ENCODE measurements around the gene HSPA12A. TPM values are rescaled to one million over a fixed set of nuclear protein-coding genes. Genes with fewer than 3 reads are reported as not detected.

The HSPA12A gene
- total RNA-seq, 1 experiment from 2014 or later, result 9.0 TPM

DNA sequence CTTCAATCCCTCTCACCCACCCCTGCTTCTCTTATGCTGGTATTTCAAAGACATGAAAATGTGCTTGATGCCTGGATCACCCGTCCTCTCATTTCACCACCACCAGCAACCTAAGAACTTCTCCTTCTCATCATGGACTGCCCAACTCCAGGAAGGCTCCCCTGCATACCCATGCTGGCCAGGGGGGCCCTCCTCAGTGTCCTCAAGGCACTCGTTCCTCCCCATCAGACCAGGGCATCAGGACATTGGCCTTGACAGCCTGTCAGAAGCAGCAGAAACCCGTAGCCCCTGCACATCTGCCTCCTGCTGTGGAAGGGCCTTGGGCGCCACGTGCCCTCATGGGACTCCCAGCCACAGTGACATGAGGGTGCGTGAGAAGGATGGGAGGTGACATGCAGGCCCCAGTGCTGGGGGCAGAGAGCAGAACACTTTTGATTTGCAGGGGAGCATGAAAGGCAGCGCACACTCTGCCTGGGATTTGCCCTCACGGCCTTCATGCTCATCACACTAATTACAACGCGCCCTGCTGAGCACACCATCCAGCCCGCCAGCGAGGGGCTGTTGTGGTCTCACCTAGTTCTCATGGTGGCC is 1.9 kb upstream of the HSPA12A start:
- 0 out of 2 replicates have a peak, but pooled peaks cover 5% of the 10 kb centered on the region for H3K36me3 ChIP-seq
- H3K27me3 ChIP-seq (replicated peaks), result peaks cover 13% of the 10 kb centered on the region
- H3K9me3 ChIP-seq (replicated peaks), result no peaks in the 10 kb centered on the region; the same call in 1 of the 2 replicates

DNA sequence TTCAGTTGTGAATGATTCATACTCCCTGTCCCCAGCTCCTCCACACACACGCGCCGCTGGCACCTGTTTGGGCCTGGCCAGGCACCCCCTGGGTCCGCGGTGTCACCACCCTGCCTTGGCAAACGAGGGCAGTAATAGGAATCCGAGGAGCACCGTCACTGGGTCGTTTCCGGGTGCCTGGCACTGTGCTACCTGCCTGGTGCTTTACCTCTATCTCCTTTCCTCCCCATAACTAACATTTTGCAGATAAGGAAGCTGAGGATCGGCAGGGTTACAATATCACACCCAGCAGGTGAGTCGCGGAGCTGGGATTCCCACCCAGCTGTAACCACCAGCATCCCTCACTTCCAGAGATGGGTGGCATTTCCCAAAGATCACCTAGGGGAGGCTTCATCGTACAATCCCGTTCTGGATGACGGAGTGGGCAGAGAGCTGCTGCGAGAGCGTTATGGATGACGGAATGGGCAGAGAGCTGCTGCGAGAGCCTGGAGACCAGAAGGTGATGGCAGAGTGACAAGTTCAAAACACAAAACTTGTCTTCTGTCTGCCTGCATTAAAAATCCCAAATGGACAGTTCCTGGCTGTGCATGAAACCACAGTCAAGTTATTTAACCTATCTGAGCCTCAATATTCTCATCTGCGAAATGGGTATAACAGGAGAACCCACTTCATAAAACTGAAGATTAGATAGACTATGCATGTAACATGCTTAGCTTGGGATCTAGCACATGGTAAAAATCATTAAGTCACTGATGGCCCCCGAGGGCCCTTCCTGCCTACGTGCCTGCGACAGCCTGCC is 1.1 kb upstream of the HSPA12A start:
- Histone ChIP-seq H3K27me3 (replicated peaks) (peaks cover 13% of the 10 kb centered on the region), H3K36me3 (0 out of 2 replicates have a peak, but pooled peaks cover 5% of the 10 kb centered on the region), H3K4me1 (replicated peaks) (peaks cover 22% of the 10 kb centered on the region), H3K4me3 (peak overlapping the region; percentile 93), H3K9me3 (replicated peaks) (no peaks in the 10 kb centered on the region; the same call in 1 of the 2 replicates), H3K27ac (no peak overlapping the region)
- no peak for DNase-seq (ENCODE audit: low read depth in 1 of 2, low spot score in 2 of 2)

More for the DNA sequence above, 1.9 kb upstream of the HSPA12A start:
- H3K4me1 ChIP-seq (replicated peaks), result peaks cover 22% of the 10 kb centered on the region
- DNase-seq (ENCODE audit: low read depth in 1 of 2, low spot score in 2 of 2), result no peak
- H3K4me3 ChIP-seq, result no peak overlapping the region
- no peak overlapping the region for H3K27ac ChIP-seq

DNA sequence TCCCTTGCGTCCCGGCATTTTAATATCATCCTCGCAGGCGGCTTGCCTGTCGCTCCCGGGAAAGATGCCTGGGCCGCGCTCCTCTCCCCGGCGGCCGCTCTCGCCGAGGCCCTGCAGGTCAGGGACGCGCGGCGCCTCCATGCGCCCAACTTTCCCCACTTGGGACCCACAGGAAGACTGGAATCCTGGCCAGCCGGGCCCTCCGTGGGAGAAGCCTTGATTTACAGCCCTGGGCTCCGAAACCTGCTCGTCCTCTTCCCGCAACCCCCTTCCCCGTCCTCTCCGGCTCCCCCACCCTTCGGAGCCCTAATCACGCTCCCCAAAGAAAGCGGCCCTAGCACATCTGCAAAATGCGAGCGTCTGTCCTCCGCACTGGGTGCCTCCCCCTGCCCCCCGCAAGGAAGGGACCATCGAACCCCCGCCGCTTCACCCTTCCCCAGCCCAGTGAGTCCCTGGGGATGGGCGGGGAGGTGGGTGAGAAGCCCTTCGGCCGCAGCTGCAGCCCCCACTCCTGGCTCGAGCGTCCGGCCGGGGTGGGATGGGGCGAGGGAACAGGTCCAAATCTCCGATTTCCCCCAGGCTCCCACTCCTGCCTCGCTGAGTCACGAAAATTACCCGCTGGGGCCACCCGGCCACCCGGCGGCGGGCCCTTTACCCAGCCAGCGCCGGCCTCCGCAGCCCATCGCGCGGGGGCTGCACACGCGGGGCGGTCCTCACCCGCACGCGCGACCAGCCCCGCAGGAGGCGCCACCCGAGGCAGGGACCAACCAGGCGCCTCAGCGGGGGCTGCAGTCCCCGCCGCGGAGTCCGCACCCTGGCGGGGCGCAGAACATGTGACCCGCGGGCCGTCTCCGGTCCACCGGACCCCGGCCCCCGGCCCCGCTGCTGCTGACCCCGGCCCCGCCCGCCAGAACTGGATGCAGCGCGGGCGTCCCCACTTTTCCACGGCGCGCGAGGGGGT is 695 bp downstream of the HSPA12A start:
- no peaks in the 10 kb centered on the region; the same call in 1 of the 2 replicates for H3K9me3 ChIP-seq (replicated peaks)
- H3K27me3 ChIP-seq (replicated peaks), result peaks cover 13% of the 10 kb centered on the region
- H3K4me3 ChIP-seq, result peak overlapping the region; percentile 93
- peaks cover 22% of the 10 kb centered on the region for H3K4me1 ChIP-seq (replicated peaks)
- H3K27ac ChIP-seq, result no peak overlapping the region
- H3K36me3 ChIP-seq, result 0 out of 2 replicates have a peak, but pooled peaks cover 5% of the 10 kb centered on the region
- peak in 1 of 2 experiments; percentile 42 for DNase-seq (ENCODE audit: low read depth in 1 of 2, low spot score in 2 of 2)

DNA sequence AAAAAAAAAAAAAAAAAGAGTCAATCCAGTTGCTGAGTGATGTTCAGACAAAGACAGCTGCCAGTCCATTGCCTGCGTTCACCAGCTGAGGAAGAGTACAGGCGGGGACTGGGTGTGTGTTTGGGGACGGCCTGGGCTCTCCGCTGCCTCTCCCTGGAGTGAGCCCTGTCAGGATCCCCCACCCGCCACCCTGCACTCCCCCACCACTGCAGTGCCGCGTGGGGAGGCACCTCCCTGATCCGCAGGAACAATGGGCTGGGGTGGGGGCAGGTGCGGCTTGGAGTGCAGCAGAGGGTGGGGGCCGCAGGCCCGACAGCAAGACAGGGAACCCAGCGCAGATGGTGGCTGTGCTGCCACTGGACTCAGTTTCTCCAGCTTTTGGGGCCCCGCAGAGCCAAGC is 1.4 kb downstream of the HSPA12A start:
- Histone ChIP-seq H3K9me3 (replicated peaks) (no peaks in the 10 kb centered on the region; the same call in 1 of the 2 replicates), H3K4me3 (peak overlapping the region; percentile 93), H3K4me1 (replicated peaks) (peaks cover 22% of the 10 kb centered on the region), H3K27me3 (replicated peaks) (peaks cover 13% of the 10 kb centered on the region), H3K27ac (no peak overlapping the region), H3K36me3 (0 out of 2 replicates have a peak, but pooled peaks cover 5% of the 10 kb centered on the region)
- peak in 1 of 2 experiments; percentile 40 for DNase-seq (ENCODE audit: low read depth in 1 of 2, low spot score in 2 of 2)

DNA sequence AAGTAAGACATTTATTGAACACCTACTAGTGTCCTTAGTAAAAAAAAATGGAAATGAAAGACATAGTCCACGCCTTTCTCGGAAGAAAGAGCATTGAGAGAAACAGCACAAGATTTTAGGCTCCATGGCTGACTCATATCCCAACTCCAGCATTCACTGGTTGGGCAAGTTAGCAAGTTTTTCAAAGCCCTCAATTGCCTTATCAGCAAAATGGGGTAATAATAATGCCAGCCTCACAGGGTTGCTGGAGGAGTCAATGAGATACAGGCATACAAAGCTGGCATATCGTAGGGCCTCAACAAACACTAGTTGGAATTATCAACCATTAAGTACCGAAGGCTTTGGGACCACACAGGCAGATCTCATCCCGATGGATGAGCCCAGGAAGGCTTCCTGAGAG is 4.0 kb downstream of the HSPA12A start:
- Histone ChIP-seq H3K4me1 (replicated peaks) (peaks cover 28% of the 10 kb centered on the region), H3K27me3 (replicated peaks) (peaks cover 13% of the 10 kb centered on the region), H3K9me3 (replicated peaks) (no peaks in the 10 kb centered on the region; the same call in 1 of the 2 replicates), H3K36me3 (0 out of 2 replicates have a peak, but pooled peaks cover 5% of the 10 kb centered on the region), H3K4me3 (no peak overlapping the region), H3K27ac (no peak overlapping the region)
- no peak for DNase-seq (ENCODE audit: low read depth in 1 of 2, low spot score in 2 of 2)

DNA sequence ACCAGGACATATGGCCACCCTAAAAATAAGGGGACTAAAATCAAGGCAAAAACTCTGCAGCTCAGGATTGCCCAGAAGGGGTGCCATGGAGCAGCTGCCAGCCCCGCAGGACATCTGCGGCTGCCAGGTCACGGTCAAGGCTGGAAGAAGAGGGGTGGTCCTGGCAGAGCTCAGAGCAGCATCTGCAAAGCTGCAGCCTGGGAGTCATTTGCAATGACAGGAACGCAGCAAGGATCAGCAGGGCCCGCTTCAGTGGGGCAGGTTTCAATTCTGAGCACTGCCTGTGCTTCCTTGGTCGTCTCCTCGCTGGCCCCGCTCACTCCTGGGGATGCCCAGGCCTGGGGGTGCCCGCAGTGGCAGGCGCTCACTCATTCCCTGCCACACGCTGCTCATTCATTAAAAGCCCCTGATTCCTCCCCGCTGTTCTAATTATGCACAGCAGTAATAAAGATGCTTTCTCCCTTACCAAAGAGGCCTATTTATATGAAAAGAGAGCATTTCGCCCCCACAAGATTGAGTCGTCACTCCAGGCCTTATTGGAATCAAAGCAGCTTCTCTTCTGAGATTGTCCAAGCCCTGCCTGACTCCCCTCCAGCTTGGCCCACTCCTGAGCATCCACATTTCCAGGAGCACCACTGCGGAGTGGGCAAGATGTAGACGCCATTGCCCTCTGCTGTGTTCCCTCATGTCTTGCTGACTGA is 4.6 kb downstream of the HSPA12A start:
- H3K27me3 ChIP-seq (replicated peaks), result peaks cover 13% of the 10 kb centered on the region
- H3K4me1 ChIP-seq (replicated peaks), result peaks cover 28% of the 10 kb centered on the region
- no peak overlapping the region for H3K4me3 ChIP-seq
- H3K36me3 ChIP-seq, result 0 out of 2 replicates have a peak, but pooled peaks cover 5% of the 10 kb centered on the region
- no peaks in the 10 kb centered on the region for H3K9me3 ChIP-seq (replicated peaks)
- H3K27ac ChIP-seq, result no peak overlapping the region
- DNase-seq (ENCODE audit: low read depth in 1 of 2, low spot score in 2 of 2), result no peak

DNA sequence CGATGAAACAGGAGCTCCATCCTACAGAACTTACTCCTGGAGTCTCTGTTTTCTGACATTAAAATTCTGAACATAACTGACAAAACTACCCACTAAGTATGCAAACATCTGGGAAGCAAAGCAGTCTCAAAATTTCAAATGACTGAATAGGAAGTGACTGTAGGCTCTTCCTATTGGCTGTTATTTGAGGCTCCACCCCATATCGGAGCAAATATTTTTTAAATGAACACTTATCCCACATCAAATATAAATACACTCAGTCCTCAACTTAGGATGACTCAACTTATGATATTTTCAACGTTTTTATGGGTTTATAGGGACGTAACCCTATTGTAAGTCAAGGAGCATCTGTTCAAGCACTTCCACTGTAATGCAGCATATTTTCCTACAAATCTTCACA is 8.8 kb downstream of the HSPA12A start:
- no peak overlapping the region for H3K4me3 ChIP-seq
- DNase-seq (ENCODE audit: low read depth in 1 of 2, low spot score in 2 of 2), result no peak
- H3K36me3 ChIP-seq, result no peaks in the 10 kb centered on the region
- no peaks in the 10 kb centered on the region for H3K9me3 ChIP-seq (replicated peaks)
- H3K27ac ChIP-seq, result peak overlapping the region; percentile 46
- no peaks in the 10 kb centered on the region for H3K27me3 ChIP-seq (replicated peaks)
- H3K4me1 ChIP-seq (replicated peaks), result peaks cover 19% of the 10 kb centered on the region

DNA sequence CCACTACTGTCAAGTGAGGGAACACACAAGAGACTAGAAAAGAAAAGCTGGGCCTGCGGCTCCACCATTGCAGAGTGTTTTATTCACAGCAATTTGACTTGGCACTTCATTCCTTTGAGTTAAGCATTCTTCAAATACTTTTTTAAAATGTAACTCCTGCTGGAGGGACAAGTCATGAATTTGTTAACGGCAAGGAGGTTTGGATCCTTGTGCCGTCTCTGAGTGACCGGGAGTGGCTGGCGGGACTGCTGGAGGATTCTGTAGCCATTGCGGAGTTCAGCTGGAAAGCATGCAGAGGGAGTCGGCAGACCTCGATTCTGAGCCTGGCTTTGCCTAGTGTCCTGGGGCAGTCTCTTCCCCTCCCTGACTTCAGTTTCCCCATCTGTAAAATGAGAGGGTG is 9.8 kb downstream of the HSPA12A start:
- peaks cover 19% of the 10 kb centered on the region for H3K4me1 ChIP-seq (replicated peaks)
- no peaks in the 10 kb centered on the region for H3K36me3 ChIP-seq
- H3K27ac ChIP-seq, result peak overlapping the region; percentile 46
- no peaks in the 10 kb centered on the region for H3K27me3 ChIP-seq (replicated peaks)
- H3K4me3 ChIP-seq, result no peak overlapping the region
- no peaks in the 10 kb centered on the region for H3K9me3 ChIP-seq (replicated peaks)
- DNase-seq (ENCODE audit: low read depth in 1 of 2, low spot score in 2 of 2), result no peak

DNA sequence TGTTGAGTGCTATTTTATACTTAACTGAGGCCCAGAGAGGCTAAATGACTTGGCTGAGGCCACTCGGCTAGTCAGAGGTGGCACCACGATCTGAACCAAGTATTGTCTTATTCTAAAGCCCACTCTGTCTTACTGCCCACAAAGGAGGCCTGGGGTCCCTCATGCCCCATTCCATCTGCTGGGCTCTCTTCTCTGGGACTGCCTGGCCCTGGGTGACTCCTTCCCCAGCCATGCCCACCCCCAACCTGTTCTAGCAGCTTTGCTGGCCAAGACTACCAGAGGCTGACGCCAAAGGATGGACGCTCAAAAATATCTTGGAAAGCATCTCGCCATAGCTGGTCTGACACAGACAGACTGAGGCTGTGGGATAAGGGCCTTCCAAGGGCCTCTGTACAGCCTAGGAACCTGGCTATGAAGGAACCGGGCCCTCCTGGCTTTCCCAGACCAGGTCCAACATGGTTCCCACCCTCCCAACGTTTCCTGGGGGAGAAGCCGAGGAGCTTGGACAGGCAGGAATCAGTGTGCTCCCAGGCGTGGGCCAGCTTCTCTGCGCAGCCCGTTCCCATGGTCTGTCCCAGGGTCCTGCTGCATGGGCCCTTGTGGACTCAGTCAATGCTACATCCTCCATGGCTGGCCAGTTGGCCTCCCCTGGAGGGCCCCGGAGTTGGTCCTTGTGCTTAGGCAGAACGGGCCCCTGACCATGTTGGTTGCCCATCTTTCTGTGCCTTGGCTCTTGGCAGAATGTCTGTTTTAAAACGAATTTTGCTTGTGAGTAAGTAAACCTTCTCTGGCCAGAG is 11.7 kb downstream of the HSPA12A start:
- no peaks in the 10 kb centered on the region; the same call in 1 of the 2 replicates for H3K36me3 ChIP-seq
- no peaks in the 10 kb centered on the region for H3K9me3 ChIP-seq (replicated peaks)
- H3K27me3 ChIP-seq (replicated peaks), result no peaks in the 10 kb centered on the region
- H3K4me1 ChIP-seq (replicated peaks), result peaks cover 19% of the 10 kb centered on the region
- no peak overlapping the region for H3K4me3 ChIP-seq
- no peak overlapping the region for H3K27ac ChIP-seq
- no peak for DNase-seq (ENCODE audit: low read depth in 1 of 2, low spot score in 2 of 2)

DNA sequence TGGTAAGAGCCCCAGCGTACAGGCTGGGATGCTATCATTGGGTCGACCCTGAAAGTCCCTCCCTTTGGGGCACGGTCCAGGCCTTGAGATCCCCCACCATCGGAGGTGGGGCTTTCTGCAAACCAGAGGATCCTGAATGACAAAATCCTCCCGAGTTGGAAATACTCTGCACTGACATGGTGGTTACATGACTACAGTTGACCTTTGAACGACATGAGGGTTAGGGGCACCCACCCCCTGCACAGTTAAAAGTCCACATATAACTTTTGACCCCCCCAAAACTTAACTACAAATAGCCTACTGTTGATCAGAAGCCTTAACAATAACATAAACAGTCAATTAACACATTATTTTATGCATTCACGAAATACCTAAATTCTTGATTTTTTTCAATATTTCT is 13.1 kb downstream of the HSPA12A start:
- Histone ChIP-seq H3K27ac (no peak overlapping the region), H3K27me3 (replicated peaks) (no peaks in the 10 kb centered on the region), H3K4me1 (replicated peaks) (peaks cover 19% of the 10 kb centered on the region), H3K9me3 (replicated peaks) (no peaks in the 10 kb centered on the region), H3K36me3 (no peaks in the 10 kb centered on the region; the same call in 1 of the 2 replicates), H3K4me3 (no peak overlapping the region)
- no peak for DNase-seq (ENCODE audit: low read depth in 1 of 2, low spot score in 2 of 2)

DNA sequence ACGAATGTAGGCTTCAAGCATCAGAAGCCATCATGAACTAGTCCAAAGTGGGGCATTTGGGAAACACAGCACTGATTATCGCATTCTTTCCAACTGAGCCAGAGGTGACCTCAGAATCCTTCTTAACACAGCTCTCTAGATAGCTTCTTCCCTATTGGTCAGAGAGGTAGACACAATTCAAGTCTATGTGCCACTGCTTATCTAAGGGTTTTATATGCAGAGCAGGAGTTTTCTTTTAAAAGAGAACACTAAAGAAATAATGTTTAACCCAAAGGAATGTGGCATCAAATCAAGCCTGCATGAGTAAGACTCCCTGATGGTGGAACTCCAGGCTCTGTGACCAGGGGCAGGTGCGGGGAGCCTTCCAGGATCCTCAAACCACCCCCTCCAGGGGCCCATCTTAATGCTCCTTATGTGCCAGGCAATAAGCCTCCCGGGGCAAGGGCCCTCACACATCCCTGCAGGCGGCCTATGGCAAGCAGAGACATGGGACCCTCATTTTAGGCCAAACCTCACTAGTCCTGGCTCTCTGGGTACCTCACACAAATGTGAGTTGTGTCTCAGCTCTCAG is 13.8 kb downstream of the HSPA12A start:
- Histone ChIP-seq H3K36me3 (no peaks in the 10 kb centered on the region; the same call in 1 of the 2 replicates), H3K27me3 (replicated peaks) (no peaks in the 10 kb centered on the region), H3K4me1 (replicated peaks) (peaks cover 15% of the 10 kb centered on the region), H3K27ac (no peak overlapping the region), H3K4me3 (no peak overlapping the region), H3K9me3 (replicated peaks) (no peaks in the 10 kb centered on the region)
- DNase-seq (ENCODE audit: low read depth in 1 of 2, low spot score in 2 of 2), result no peak
